Neural progenitor cell (in vitro differentiated cells): ENCODE data around the gene HEATR5B.

Source experiments
- EZH2 ChIP-seq: fragments of 200-600 bp; sonication (generic); IDR thresholded peaks from 2 replicates; pipeline ENCODE4 v1.6.1; 2017; ENCODE audit warnings: antibody characterized with exemption, mild to moderate bottlenecking, moderate library complexity
- EZH2phosphoT487 ChIP-seq: fragments of 200-600 bp; sonication (generic); IDR thresholded peaks from 2 replicates; pipeline ENCODE4 v1.6.1; 2017; ENCODE audit warnings: antibody characterized with exemption
- TF ChIP-seq, protein P1 (sequence below): fragments of 200-600 bp; sonication (generic); IDR thresholded peaks from 2 replicates; pipeline ENCODE4 v1.5.1; 2017; ENCODE audit warnings: antibody characterized with exemption, mild to moderate bottlenecking

DNA sequence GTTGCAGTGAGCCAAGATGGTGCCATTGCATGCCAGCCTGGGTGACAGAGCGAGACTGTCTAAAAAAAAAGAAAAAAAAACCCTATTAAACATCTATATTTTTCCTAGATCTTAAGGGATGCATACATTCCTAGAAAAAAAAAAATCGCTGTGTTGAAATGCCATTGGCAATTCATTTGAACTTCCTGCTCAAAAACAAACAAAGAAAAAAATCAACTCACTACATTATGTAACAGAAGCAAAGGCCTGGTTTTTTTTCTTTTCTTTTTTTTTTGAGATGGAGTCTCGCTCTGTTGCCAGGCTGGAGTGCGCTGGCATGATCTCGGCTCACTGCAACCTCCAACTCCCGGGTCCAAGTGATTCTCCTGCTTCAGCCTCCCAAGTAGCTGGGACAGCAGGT, 96.2 kb downstream of the HEATR5B start:
- TF ChIP-seq, protein P1, sequence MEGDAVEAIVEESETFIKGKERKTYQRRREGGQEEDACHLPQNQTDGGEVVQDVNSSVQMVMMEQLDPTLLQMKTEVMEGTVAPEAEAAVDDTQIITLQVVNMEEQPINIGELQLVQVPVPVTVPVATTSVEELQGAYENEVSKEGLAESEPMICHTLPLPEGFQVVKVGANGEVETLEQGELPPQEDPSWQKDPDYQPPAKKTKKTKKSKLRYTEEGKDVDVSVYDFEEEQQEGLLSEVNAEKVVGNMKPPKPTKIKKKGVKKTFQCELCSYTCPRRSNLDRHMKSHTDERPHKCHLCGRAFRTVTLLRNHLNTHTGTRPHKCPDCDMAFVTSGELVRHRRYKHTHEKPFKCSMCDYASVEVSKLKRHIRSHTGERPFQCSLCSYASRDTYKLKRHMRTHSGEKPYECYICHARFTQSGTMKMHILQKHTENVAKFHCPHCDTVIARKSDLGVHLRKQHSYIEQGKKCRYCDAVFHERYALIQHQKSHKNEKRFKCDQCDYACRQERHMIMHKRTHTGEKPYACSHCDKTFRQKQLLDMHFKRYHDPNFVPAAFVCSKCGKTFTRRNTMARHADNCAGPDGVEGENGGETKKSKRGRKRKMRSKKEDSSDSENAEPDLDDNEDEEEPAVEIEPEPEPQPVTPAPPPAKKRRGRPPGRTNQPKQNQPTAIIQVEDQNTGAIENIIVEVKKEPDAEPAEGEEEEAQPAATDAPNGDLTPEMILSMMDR, result no peak
- no peak for TF ChIP-seq EZH2
- TF ChIP-seq EZH2phosphoT487, result no peak
